ENCODE results near the gene TRMT61A.

The TRMT61A gene

DNA sequence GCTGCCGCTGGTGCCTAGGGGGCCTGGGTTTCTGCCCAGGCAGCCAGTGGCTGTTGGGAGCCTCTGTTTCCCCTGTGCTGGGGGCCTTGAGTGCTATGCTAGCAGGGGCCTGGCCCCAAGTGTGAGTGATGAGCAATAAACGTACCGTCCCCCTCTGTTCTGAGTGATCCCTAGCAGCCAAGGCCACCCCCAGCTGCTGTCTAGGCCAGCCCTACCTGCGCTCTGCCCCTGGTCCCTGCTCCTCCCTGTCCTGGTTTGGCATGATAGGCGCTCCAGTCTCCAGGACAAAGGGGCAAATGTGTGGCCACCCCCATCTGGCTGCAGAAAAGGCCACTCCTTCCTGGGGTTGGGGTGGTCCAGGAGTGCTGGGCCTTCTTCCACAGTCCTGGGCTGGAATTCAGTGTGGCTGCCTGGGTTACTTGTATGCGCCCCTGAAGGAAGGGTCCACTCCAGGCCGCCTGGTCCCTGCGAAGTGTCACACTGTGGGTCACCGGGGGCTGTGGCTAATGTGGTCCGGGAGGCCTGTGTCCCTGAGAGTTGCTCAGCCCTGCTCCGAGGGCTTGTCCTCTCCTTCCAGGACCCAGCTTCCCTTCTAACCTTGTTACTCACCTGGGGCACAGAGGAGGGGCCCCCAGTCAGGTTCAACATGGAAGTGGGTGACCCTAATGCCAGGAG, 7.0 kb downstream of the TRMT61A start:
- no peak for DNase-seq

GRCh38 chr14:103536693-103537092, 7.7 kb downstream of the TRMT61A start:
- DNase-seq, result no peak

DNA sequence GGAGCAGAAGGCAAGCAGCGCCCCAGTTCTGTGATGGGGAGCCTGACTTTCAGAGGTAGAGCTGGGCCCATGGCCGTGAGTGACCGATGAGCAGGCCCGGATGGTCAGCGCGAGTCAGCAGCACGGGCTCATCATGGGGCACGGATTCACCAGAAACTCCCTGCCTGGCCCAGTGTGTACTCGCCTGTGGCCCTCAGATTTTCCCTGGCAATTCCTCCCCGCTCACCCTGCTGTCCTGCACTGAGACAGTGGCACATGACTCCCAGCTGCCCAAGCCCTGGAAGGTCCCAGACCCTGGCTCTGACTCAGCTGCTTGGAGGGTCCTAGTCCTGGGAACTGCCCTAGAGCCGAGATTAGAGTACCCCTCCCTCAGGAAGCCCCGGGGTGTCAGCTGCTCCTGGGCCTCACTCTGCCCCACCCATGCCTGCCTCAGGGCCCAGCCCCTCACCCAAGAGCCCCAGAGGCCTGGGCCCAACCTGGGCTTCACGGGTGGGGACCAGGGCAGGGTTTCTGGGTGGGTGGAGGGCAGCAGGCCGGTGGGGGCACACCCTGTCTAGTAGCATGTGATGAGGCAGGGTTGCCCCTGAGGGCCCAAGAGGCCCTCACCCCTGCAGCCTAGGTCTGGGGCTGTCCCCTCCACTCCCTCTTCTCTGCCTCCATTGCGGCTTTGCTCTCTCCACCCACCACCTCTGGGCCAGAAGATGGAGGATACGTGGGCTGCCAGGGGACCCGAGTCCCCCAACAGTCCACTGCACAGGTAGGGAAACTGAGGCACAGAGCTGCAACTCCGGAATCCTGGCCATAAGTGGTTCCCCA, 8.4 kb downstream of the TRMT61A start:
- no peak for DNase-seq

DNA sequence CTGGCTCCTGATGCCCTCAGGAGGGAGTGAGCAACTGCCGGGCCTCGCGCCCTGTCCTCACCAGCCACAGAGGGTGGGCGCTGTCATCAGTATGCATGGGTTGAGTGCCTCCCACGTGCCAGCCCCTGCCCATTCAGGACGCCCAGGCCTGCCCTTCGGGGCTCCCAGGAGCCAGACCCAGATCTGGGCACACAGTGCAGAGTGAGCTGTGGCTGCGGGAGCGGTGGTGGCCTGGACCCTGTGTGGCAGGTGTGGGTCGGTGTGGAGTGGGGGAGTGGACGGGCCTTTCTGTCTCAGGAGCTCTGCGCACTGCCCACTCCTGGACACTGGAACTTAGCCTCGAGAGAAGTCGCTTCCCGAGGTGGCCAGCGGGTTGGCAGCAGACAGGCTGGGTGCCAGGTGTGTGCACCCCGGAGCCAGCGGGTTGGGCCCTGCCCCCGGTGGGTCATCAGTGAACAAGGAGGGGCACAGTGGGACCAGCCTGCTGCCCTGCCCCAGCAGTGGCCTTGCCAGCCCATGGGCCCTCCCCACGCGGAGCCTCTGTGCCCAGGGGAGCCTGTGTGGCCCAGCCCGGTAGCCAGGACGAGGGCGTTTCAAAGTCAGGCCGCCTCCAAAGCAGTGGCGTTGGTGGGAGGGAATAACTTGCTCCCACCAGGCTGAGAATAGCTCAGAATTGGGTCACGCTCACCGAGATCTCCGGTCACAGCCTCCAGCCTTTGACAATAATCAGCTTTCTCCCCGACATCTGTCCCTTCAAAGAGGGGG, 9.5 kb downstream of the TRMT61A start:
- DNase-seq, result no peak

- DNase-seq, result no peak
Measured at GRCh38 chr14:103539056-103539825, 10.2 kb downstream of the TRMT61A start.

GRCh38 chr14:103540821-103541708, 12.1 kb downstream of the TRMT61A start:
- no peak for DNase-seq

DNA sequence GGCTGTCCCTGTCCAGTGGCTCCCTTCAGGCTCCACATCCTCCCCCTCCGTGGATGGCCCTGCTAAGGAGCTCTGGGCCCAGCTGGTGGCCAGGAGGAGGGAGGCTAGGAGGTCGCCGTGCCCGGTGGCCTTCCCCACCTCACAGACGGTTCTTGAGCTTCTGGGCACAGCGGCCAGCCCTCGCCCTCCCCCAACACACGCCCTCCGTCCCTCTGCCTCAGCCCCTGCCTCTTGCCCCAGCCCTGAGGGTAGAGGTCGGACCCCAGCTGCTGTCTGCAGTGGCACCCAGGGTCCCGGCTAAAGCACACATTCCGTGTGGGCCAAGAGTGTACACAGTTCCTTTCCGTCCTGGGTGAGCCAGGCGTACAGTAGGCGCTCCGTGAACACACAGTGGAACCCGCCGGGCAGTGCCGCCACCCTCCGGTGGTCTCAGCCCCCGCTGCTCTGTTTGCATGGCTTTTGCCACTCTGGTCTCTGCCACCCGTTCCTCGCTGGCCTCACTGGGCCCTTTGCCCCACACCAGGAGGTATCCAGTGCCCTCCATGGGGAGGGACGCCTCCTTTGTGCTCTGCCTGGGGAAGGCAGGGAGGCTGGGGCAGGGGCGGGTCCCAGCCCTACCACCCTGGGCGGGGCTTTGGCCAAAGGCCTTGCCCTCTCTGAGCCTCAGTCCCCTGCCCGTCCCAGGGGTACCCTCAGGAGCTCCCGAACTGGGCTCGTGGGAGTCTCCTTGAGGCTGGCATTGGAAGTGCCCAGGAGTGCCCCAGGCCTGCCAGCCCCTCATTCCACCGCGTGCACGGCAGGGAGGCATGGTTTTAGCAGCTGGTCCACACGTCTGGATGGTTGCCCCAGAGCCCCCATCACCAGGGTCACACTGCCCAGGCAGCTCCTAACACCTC, 13.0 kb downstream of the TRMT61A start:
- no peak for DNase-seq

GRCh38 chr14:103542605-103543088, 13.7 kb downstream of the TRMT61A start:
- DNase-seq, result no peak

DNA sequence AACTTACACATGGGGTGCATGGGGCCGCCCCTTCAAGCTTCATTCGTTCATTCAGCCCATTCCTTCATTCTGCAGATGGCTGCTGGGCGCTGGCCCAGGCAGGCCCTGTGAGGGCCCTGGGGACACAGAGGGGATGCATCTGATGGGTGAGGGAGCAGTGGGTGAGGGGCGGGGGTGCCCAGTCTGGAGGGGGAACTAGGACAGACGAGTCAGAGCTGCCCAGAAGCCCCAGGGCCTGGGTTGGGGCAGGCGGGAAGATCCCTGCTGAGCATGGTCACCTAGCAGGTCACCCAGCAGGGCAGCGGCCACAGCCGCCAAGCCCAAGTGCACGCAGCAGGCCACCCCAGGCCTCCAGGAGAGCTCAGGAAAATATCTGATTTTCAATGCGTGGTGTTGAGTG, 14.1 kb downstream of the TRMT61A start:
- no peak for DNase-seq

DNA sequence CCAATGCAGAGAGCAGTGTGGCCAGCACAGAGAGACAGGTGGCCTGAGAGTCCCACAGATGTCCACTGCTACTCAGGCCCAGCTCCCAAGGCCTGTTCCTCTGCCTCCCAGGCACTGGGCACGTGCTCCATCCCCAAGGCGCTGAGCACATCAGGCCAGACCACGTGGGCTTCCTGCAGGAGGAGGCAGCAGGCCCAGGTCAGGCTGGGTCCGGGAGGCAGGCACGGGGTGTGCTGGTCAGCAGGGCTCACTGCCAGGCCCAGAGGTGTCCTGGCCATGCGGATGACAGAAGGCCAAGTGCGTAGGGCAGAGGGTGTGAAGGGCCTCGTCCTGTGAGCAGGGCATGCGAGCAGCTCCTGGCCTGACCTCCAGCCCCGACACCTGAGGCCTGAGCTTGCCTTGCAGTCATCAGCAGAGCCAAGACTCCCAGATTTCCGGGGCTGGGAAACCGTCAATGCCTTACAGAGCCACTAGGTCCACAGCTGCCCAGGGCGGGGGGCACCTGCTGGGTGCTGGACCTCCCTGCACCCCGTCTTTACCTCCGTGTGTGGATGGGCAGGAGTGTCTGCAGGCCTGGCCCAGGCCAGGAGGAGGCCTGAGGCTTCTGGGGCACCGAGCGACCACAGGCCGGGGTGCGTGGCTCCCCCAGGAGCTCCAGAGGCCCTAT, 14.9 kb downstream of the TRMT61A start:
- DNase-seq, result no peak

DNA sequence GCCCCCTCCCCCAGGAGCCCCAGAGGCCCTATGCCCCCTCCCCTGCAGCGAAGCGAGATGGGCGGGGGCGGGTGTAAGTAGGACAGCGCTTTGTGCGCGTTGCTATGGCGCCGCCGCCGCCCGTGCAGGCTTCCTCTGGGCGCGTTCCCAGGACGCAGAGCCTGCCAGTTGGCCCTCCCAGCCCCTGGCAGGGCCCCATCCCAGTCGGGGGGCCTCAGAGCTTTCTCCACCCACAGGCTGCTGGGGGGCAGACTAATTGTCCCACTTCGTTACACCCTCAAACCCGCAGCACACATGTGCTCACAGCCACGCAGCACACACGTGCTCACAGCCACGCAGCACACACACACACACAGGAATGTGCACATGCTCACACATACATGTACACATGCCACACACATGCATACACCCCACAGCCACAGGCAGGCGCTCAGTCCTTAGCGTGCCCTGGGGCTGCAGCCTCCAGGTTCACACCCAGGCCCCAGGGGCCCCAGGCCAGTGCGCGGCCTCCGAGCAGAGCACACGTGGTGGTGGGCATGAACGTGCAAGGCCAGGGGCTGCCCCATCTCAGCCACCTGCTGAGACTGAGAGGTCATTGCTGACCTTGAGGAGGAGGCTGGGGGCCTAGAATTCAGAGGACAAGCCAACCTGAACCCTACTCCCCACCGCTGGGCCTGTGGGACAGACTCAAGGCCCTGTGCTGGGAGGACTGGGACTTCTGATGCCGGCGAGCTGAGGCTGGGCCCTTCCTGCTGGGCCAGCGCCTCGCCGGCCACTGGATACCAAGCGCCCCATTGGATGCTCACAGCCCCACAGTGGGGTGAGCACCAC, 15.6 kb downstream of the TRMT61A start:
- no peak for DNase-seq

- DNase-seq, result no peak
Measured at GRCh38 chr14:103545219-103545914, 16.4 kb downstream of the TRMT61A start.

DNA sequence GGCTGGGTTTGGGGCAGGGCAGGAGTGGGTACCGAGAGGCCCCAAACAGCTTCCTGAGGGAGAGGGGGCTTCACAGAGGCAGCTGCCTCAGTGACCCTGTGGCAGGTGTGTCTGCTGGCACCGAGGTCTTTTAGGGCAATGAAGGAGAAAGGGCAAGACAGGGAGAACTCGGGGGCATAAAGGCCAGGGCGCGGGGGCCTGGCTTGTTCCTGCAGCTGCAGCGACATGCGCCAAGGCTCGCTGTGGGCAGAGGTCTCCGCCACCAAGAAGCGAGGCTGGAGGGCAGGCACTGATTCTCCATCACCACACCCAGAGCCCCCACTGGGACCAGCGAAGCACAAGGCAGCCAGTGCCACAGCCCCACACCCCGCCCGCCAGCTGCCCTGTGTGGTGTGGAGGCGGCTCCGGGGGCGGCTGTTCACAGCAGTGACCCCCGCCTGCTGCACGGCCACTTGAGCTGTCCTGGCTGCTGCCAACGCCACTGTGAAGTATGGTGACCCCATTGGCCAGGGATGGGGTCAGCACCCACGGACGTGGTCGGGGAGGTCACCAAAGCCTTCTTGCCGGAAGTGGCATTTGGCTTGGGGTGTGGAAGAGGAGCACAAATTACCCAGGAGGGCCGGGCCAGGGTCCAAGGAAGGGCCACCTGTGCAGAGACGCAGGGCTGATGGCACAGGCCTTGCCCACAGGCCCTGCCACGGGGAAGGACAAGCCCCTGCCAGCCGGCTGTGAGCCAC, 17.1 kb downstream of the TRMT61A start:
- DNase-seq, result no peak

DNA sequence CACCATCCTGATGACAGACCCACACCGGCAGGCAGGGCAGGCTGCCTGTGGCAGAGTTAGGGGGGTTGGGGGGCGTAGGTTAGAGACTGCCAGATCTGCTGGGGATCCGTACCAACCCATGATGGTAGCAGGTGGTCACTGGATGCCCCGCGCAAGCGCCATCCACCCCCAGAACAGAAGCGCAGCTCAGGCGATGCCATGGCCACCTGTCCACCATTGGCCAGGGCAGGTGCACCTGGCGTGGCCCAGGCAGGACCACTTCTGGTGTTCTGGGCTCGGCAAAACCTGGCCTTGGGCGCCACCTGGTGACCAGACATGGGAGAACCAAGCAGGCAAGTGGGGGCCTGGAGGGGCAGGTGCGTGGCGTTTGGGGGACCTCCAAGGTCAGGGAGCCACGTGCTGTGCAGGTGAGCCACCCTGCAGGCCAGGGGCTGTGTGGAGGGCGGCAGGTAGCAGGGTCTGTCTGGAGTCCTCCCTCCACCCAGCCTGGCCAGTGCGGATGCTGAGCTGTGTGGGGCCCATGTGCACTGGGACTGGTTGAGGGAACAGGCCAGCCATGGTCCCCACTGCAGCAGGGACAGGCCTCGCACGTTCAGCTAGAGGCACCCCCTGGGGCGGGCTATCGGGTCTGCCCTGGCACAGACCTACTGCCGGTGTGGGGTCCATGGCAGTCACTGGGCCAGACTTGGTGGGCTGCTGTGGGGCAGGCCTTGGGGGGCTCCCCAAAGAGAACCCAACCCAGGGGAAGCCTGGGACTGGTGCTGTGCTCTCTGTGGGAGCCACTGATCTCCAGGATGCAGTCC, 17.9 kb downstream of the TRMT61A start:
- DNase-seq, result peak; percentile 82

- DNase-seq, result no peak
Measured at GRCh38 chr14:103547455-103547940, 18.5 kb downstream of the TRMT61A start.

GRCh38 chr14:103547941-103548462, 19.0 kb downstream of the TRMT61A start:
- no peak for DNase-seq
